GM18907 (cell line): ENCODE data around the gene ARHGAP12.

Experiments used
- ATAC-seq: cut with Tn5 transposase; IDR thresholded peaks from one replicate; pipeline ENCODE4 v1.9.1; 2021; ENCODE audit warnings: mild to moderate bottlenecking, moderate library complexity; ENCODE audit not compliant: unreplicated experiment

Gene ARHGAP12

GRCh38 chr10:31832261-31832660, 96.4 kb downstream of the ARHGAP12 start:
- no peak for ATAC-seq

GRCh38 chr10:31830887-31831286, 97.7 kb downstream of the ARHGAP12 start:
- ATAC-seq = no peak

- ATAC-seq = no peak
Observed at GRCh38 chr10:31829776-31830175, 98.9 kb downstream of the ARHGAP12 start.

GRCh38 chr10:31823358-31823757, 105.3 kb downstream of the ARHGAP12 start:
- ATAC-seq = no peak

- ATAC-seq = no peak
Observed at GRCh38 chr10:31822616-31823318, 105.9 kb downstream of the ARHGAP12 start.

GRCh38 chr10:31822150-31822549, 106.5 kb downstream of the ARHGAP12 start:
- ATAC-seq = no peak

- no peak for ATAC-seq
Observed at GRCh38 chr10:31820778-31821369, 107.8 kb downstream of the ARHGAP12 start.

GRCh38 chr10:31820096-31820495, 108.5 kb downstream of the ARHGAP12 start:
- ATAC-seq = no peak

GRCh38 chr10:31819391-31819820, 109.2 kb downstream of the ARHGAP12 start:
- no peak for ATAC-seq

GRCh38 chr10:31816318-31816717, 112.3 kb downstream of the ARHGAP12 start:
- ATAC-seq = no peak

- peak; percentile 58 for ATAC-seq
Observed at GRCh38 chr10:31808258-31809218, 120.1 kb downstream of the ARHGAP12 start.

GRCh38 chr10:31804352-31804810, 124.2 kb downstream of the ARHGAP12 start:
- no peak for ATAC-seq

- ATAC-seq = no peak
Observed at GRCh38 chr10:31803606-31804351, 124.9 kb downstream of the ARHGAP12 start.

- ATAC-seq = no peak
Observed at GRCh38 chr10:31799181-31799580, 129.4 kb downstream of the ARHGAP12 start.

- no peak for ATAC-seq
Observed at GRCh38 chr10:31792745-31793144, 135.9 kb downstream of the ARHGAP12 start.

- no peak for ATAC-seq
Observed at GRCh38 chr10:31789555-31789954, 139.1 kb downstream of the ARHGAP12 start.

- no peak for ATAC-seq
Observed at GRCh38 chr10:31782701-31783100, 145.9 kb downstream of the ARHGAP12 start.

- no peak for ATAC-seq
Observed at GRCh38 chr10:31780717-31781116, 147.9 kb downstream of the ARHGAP12 start.

GRCh38 chr10:31778627-31779026, 150.0 kb downstream of the ARHGAP12 start:
- ATAC-seq = no peak

GRCh38 chr10:31776159-31776558, 152.5 kb downstream of the ARHGAP12 start:
- no peak for ATAC-seq
